ENCODE data around the gene LIPH.
"Not testable (repeated sequence)": the region's sequence is repeated elsewhere in the genome, so short reads cannot be mapped to it uniquely, and the experiment has no call there.

Gene LIPH

GRCh38 chr3:185479373-185479945 lies 72.9 kb downstream of the LIPH start:
- DNase-seq = no peak

GRCh38 chr3:185477316-185477715 lies 75.1 kb downstream of the LIPH start:
- DNase-seq = no peak

DNA sequence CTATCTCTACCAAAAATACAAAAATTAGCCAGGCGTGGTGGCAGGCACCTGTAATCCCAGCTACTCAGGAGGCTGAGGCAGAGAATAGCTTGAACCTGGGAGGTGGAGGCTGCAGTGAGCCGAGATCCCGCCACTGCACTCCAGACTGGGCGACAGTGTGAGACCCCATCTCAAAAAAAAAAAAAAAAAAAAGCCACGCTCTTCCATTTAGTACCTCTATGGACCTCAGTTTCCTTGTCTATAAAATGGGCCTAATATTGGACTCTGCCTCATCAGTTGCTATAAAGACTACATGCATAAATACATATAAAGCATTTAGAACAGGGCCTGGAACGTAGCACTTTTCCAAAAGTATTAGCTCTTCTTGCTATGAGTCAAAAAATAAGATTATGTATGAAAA lies 77.5 kb downstream of the LIPH start:
- not testable (repeated sequence) for DNase-seq

GRCh38 chr3:185473290-185473815 lies 79.0 kb downstream of the LIPH start:
- DNase-seq = no peak

GRCh38 chr3:185470323-185470722 lies 82.1 kb downstream of the LIPH start:
- no peak for DNase-seq

DNA sequence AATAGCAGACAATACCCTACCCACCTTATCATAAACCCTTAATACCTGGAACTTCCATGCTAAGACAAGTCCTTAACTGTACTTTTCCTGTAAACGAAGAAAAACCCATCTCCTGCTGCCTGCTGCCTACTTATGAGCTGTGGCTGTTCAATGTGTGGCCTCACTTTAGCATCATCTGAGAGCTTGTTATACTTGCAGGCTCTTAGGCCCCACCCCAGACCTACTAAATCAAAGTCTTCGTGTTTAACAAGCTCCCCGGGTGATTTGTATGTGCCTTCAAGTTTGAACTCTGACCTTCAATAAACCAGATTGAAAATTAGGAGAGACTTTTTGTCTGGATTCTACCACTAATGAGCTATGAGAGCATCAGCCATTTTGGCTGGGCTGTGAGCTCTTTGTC lies 82.8 kb downstream of the LIPH start:
- no peak for DNase-seq

DNA sequence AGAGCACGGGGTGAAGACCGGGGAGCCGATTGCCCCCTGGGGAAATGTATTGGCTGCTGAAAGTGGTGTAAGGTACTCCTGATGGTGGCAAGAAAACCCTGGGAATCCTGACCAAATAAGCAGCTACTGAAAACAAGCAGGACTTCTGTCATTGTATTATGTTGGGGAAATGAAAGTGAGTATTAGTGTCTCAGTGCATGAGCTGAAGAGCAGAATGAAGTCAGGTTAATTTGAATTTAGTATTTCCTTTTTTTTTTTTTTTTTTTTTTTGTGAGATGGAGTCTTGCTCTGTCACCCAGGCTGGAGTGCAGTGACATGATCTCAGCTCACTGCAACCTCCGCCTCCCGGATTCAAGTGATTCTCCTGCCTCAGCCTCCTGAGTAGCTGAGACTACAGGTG lies 86.3 kb downstream of the LIPH start:
- DNase-seq = not testable (repeated sequence)

- DNase-seq = no peak
These were observed 86.9 kb downstream of the LIPH start for GRCh38 chr3:185465471-185465870.

GRCh38 chr3:185460719-185461350 lies 91.6 kb downstream of the LIPH start:
- no peak for DNase-seq

- DNase-seq = no peak
These were observed 92.1 kb downstream of the LIPH start for GRCh38 chr3:185460309-185460708.

- no peak for DNase-seq
These were observed 95.0 kb downstream of the LIPH start for GRCh38 chr3:185457376-185457775.

Measured in DMS79 (cell line).